ENCODE data around the gene ROR1. TPM values are rescaled to one million over a fixed set of nuclear protein-coding genes. Genes with fewer than 3 reads are reported as not detected.

Gene ROR1
- total RNA-seq, 6 experiments from 2014 or later: 7.4 to 9.4 (median 8.9) TPM

- Mint-ChIP-seq H3K27ac (no peak overlapping the region), H3K36me3 (ENCODE audit: low read depth) (peaks cover 15% of the 10 kb centered on the region), H3K4me3 (no peak overlapping the region), H3K27me3 (ENCODE audit: insufficient read depth) (no peaks in the 10 kb centered on the region; the same call in 1 of the 2 replicates), H3K9me3 (peaks cover 13% of the 10 kb centered on the region), H3K4me1 (ENCODE audit: low read depth) (peaks cover 24% of the 10 kb centered on the region)
- no peak for TF ChIP-seq CTCF (IDR thresholded peaks at IDR 0.05)
- no peak for DNase-seq
These were observed 177.5 kb downstream of the ROR1 start for GRCh38 chr1:63951059-63951946.

- Mint-ChIP-seq H3K27ac (no peak overlapping the region), H3K4me3 (no peak overlapping the region), H3K36me3 (ENCODE audit: low read depth) (peaks cover 19% of the 10 kb centered on the region), H3K27me3 (ENCODE audit: insufficient read depth) (no peaks in the 10 kb centered on the region; the same call in none of the 2 replicates), H3K9me3 (peaks cover 13% of the 10 kb centered on the region), H3K4me1 (ENCODE audit: low read depth) (peaks cover 24% of the 10 kb centered on the region)
- DNase-seq: no peak
- no peak for TF ChIP-seq CTCF (IDR thresholded peaks at IDR 0.05)
These were observed 180.4 kb downstream of the ROR1 start for GRCh38 chr1:63954187-63954586.

GRCh38 chr1:63955370-63956145, 181.7 kb downstream of the ROR1 start:
- DNase-seq: no peak

GRCh38 chr1:63958556-63958955, 184.7 kb downstream of the ROR1 start:
- Mint-ChIP-seq H3K4me1 (ENCODE audit: low read depth) (peaks cover 6% of the 10 kb centered on the region; the same call in 1 of the 2 replicates), H3K27ac (no peak overlapping the region), H3K4me3 (no peak overlapping the region), H3K27me3 (ENCODE audit: insufficient read depth) (peaks cover 1% of the 10 kb centered on the region), H3K9me3 (peaks cover 11% of the 10 kb centered on the region), H3K36me3 (ENCODE audit: low read depth) (peaks cover 16% of the 10 kb centered on the region)
- TF ChIP-seq CTCF (IDR thresholded peaks at IDR 0.05): no peak
- no peak for DNase-seq

More at GRCh38 chr1:63955370-63956145, 181.7 kb downstream of the ROR1 start:
- Mint-ChIP-seq H3K36me3 (ENCODE audit: low read depth) (peaks cover 19% of the 10 kb centered on the region), H3K4me3 (no peak overlapping the region), H3K4me1 (ENCODE audit: low read depth) (peaks cover 13% of the 10 kb centered on the region), H3K27me3 (ENCODE audit: insufficient read depth) (peaks cover 1% of the 10 kb centered on the region), H3K9me3 (peaks cover 13% of the 10 kb centered on the region), H3K27ac (no peak overlapping the region)
- TF ChIP-seq CTCF (IDR thresholded peaks at IDR 0.05): no peak

- Mint-ChIP-seq H3K36me3 (ENCODE audit: low read depth) (peaks cover 5% of the 10 kb centered on the region; the same call in 1 of the 2 replicates), H3K27me3 (ENCODE audit: insufficient read depth) (peaks cover 1% of the 10 kb centered on the region), H3K27ac (no peak overlapping the region), H3K4me3 (no peak overlapping the region), H3K4me1 (ENCODE audit: low read depth) (peaks cover 6% of the 10 kb centered on the region; the same call in 1 of the 2 replicates), H3K9me3 (no peaks in the 10 kb centered on the region)
- DNase-seq: no peak
- no peak for TF ChIP-seq CTCF (IDR thresholded peaks at IDR 0.05)
These were observed 186.5 kb downstream of the ROR1 start for GRCh38 chr1:63960326-63960725.
